Stomach (tissue), 9 donors: Measurements from ENCODE around the gene WDPCP. TPM values are rescaled to one million over a fixed set of nuclear protein-coding genes. Genes with fewer than 3 reads are reported as not detected.

Experiments
- DNase-seq, 2 donors: peaks; one replicate each; pipeline versions ENCODE4 v3.0.0 to v3.0.0-alpha.2; 2013 to 2019
- H3K27ac ChIP-seq, 5 donors: fragments of 200-600 bp in 4 of 5; sonication (generic) in 4 of 5; one replicate each; pipeline ENCODE4 v1.5.1; 2013 to 2019; ENCODE audit warnings: mild to moderate bottlenecking in 1 of 5, moderate library complexity in 1 of 5
- H3K27me3 ChIP-seq, 3 donors: fragments of 200-600 bp; sonication (generic); one replicate each; pipeline ENCODE4 v1.5.1; 2017 to 2019; ENCODE audit warnings: mixed run types in 1 of 3
- H3K36me3 ChIP-seq, 4 donors: fragments of 200-600 bp; sonication (generic); 1 replicate in 3 of 4; 2 replicates in 1 of 4; pipeline ENCODE4 v1.5.1; 2016 to 2019
- H3K4me1 ChIP-seq, 4 donors: fragments of 200-600 bp; sonication (generic); one replicate each; pipeline ENCODE4 v1.5.1; 2016 to 2019
- H3K4me3 ChIP-seq, 4 donors: fragments of 200-600 bp; sonication (generic) in 3 of 4; one replicate each; pipeline ENCODE4 v1.5.1; 2016 to 2019; ENCODE audit warnings: mild to moderate bottlenecking in 1 of 4
- H3K9me3 ChIP-seq, 4 donors: fragments of 200-600 bp; sonication (generic); one replicate each; pipeline ENCODE4 v1.5.1; 2016 to 2019
- EP300 ChIP-seq: sonication (generic); formaldehyde crosslinking; IDR thresholded peaks from one replicate; pipeline ENCODE4 v1.6.1; 2017; ENCODE audit warnings: antibody characterized with exemption
- POLR2A ChIP-seq, 4 donors: fragments of 450-650 bp; IDR thresholded peaks; one replicate each; pipeline ENCODE4 v1.6.1; 2016; ENCODE audit warnings: antibody characterized with exemption in 4 of 4, control low read depth in 2 of 4, mild to moderate bottlenecking in 1 of 4, moderate library complexity in 1 of 4
- POLR2AphosphoS5 ChIP-seq, 3 donors: sonication (generic); formaldehyde crosslinking; IDR thresholded peaks; one replicate each; pipeline ENCODE4 v1.6.1; 2016; ENCODE audit warnings: antibody characterized with exemption in 3 of 3
- WGBS, 5 donors: extraction: QIAGEN DNeasy Blood & Tissue Kit in 3 of 5; methylation state at CpG; one replicate each; pipeline versions ENCODE4 v1.1.5 to v1.1.7; 2013 to 2018; 5-methylcytosine and 5-hydroxymethylcytosine counted together
- intact Hi-C: fragments of 100-400 bp; cut with DNase I; formaldehyde crosslinking; loops from one replicate; pipeline ENCODE4 v1.15.1; 2023; ENCODE audit warnings: low total_unique reads
- polyA plus RNA-seq, 3 donors: library from polyadenylated mRNA; stranded (reverse); fragments of 200-250 nt; gene quantifications; one replicate each; pipeline ENCODE4 v1.2.3, GENCODE V29; 2013
- total RNA-seq, 5 donors: library from RNA; depleted of rRNA; stranded (reverse); fragments of >200 nt; gene quantifications; one replicate each; pipeline versions ENCODE4 v1.1.0 to v1.2.3, GENCODE V29; 2014 to 2016
- TF ChIP-seq, protein P1 (sequence below), 7 experiments: fragments of 450-650 bp in 4 of 7; fragments of 200-600 bp in 3 of 7; sonication (generic) in 3 of 7; IDR thresholded peaks; one replicate each; pipeline ENCODE4 v1.5.1; 2016 to 2019; ENCODE audit warnings: antibody characterized with exemption in 7 of 7, control low read depth in 2 of 7, mild to moderate bottlenecking in 1 of 7
- donor health status: healthy with polysubstance abuse.
- donor health status: Bipolar disorder and iron deficiency.
- donor health status: healthy.

WDPCP gene
- total and polyA plus RNA-seq, 8 donors, result 1.9 to 38.8 (median 7.7) TPM

DNA sequence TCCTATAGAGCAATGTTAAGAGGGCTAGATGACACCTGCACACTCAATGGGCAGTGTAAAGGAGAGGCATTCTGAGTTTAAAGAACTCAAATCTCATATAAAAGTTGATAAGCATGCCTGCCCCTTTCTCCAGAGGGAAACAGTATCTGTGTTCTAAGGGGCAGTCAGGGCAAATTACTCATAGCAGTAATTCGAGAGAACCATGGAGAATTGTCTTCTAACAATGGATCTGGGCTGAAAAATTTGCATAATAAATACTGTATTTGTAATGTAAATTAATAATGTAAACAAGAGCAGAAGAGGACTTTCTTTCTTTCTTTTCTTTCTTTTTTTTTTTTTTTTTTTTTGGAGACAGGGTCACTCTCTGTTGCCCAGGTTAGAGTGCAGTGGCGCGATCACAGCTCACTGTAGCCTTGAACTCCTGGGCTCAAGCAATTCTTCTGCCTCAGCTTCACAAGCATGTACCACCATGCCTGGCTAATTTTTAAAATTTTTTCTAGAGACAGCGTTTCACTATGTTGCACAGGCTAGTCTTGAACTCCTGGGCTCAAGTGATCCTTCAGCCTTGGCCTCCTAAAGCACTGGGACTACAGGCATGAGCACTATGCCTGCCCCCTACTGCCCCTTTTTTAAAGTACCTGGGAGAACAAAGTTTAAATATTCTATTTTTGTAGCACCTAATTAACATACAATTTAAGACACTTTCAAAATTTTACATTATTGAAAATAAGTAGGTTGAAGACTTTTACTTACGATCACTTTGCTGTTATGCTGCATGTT is 467.0 kb downstream of the WDPCP start:
- WGBS, 5 donors, result 92 to 93% (median 92%) methylated on average over 5 of the region's 5 CpGs
- Histone ChIP-seq H3K4me3 (no peak overlapping the region), H3K36me3 (peaks cover 0 to 23% (median 3%) of the 10 kb centered on the region in 4 donors), H3K9me3 (peaks cover 0 to 23% (median 8%) of the 10 kb centered on the region in 4 donors), H3K27ac (no peak overlapping the region), H3K27me3 (no peaks in the 10 kb centered on the region), H3K4me1 (no peaks in the 10 kb centered on the region)
- TF ChIP-seq EP300, result no peak
- no peak for TF ChIP-seq POLR2AphosphoS5 (IDR thresholded peaks at IDR 0.05)
- TF ChIP-seq POLR2A (IDR thresholded peaks at IDR 0.05), result no peak
- TF ChIP-seq, protein P1, sequence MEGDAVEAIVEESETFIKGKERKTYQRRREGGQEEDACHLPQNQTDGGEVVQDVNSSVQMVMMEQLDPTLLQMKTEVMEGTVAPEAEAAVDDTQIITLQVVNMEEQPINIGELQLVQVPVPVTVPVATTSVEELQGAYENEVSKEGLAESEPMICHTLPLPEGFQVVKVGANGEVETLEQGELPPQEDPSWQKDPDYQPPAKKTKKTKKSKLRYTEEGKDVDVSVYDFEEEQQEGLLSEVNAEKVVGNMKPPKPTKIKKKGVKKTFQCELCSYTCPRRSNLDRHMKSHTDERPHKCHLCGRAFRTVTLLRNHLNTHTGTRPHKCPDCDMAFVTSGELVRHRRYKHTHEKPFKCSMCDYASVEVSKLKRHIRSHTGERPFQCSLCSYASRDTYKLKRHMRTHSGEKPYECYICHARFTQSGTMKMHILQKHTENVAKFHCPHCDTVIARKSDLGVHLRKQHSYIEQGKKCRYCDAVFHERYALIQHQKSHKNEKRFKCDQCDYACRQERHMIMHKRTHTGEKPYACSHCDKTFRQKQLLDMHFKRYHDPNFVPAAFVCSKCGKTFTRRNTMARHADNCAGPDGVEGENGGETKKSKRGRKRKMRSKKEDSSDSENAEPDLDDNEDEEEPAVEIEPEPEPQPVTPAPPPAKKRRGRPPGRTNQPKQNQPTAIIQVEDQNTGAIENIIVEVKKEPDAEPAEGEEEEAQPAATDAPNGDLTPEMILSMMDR (IDR thresholded peaks at IDR 0.05), result no peak
- intact Hi-C loops, result no loop called here
- DNase-seq, result no peak

DNA sequence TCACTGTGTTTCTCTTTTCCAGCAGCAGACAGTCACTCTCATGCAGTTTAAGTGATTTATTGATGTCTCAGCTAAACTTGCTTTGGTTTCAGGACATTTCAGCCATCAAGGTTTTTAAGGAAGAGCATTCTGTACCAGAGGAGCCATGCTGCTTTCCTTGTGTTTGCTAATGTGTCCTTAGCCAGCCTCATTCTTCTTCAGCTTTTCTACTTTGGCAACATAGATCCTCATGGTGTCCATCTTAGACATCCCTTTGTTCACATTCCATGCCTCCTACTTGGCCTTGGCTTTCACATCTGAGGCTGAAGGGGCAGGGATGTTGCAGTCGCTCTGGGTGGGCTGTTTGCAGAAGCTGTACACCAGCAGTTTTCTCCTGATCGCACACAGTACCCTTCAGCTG is 469.5 kb downstream of the WDPCP start:
- Histone ChIP-seq H3K4me1 (no peaks in the 10 kb centered on the region), H3K9me3 (peaks cover 0 to 34% (median 15%) of the 10 kb centered on the region in 4 donors), H3K27ac (no peak overlapping the region), H3K4me3 (no peak overlapping the region), H3K36me3 (peaks cover 0 to 23% (median 3%) of the 10 kb centered on the region in 4 donors), H3K27me3 (no peaks in the 10 kb centered on the region)
- DNase-seq, result no peak
- TF ChIP-seq POLR2A (IDR thresholded peaks at IDR 0.05), result no peak
- TF ChIP-seq POLR2AphosphoS5 (IDR thresholded peaks at IDR 0.05), result no peak
- TF ChIP-seq EP300, result no peak
- TF ChIP-seq, protein P1 (IDR thresholded peaks at IDR 0.05), result no peak
- 90 to 100% (median 93%) methylated on average over 2 of the region's 2 CpGs for WGBS, 5 donors
- intact Hi-C loops, result no loop called here

DNA sequence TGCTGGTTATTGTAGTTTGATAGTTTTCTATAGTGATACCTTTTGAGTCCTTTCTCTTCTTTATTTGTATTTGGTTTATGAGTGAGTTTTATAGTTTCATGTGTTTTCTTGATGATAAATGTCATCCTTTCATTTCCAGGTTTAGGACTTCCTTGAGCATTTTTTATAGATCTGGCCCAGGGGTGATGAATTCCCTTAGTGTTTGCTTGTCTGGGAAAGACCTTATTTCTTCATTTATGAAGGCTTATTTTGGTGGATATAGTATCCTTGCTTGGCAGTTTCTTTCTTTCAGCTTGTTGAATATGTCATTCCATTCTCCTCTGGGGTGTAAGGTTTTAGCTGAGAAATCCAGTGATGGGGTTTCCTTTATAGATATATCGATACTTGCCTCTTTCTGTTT is 483.8 kb downstream of the WDPCP start:
- Histone ChIP-seq H3K27ac (no peak overlapping the region), H3K4me3 (no peak overlapping the region), H3K4me1 (no peaks in the 10 kb centered on the region), H3K27me3 (no peaks in the 10 kb centered on the region), H3K9me3 (peaks cover 0 to 57% (median 45%) of the 10 kb centered on the region in 4 donors), H3K36me3 (no peaks in the 10 kb centered on the region)
- TF ChIP-seq EP300, result no peak
- TF ChIP-seq, protein P1 (IDR thresholded peaks at IDR 0.05), result no peak
- WGBS, 5 donors, result 92 to 100% (median 94%) methylated on average over 1 of the region's 1 CpG
- intact Hi-C loops, result no loop called here
- no peak for DNase-seq

DNA sequence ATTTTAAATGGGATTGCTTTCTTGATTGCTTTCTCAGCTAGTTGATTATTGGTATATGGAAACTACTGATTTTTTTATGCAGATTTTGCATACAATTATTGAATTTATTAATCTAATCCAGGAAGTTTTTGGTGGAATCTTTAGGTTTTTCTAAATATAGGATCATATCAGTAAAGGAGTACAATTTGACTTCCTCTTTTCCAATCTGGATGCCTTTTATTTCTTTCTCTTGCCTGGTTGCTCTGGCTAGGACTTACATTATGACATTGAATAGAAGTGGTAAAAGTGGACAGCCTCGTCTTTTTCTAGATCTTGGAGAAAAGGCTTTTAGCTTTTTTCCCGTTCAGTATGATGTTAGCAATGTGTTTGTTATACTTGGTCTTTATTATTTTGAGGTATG is 486.3 kb downstream of the WDPCP start:
- Histone ChIP-seq H3K36me3 (no peaks in the 10 kb centered on the region), H3K9me3 (peaks cover 0 to 57% (median 45%) of the 10 kb centered on the region in 4 donors), H3K4me3 (no peak overlapping the region), H3K27ac (no peak overlapping the region), H3K4me1 (no peaks in the 10 kb centered on the region), H3K27me3 (no peaks in the 10 kb centered on the region)
- DNase-seq, result no peak
- TF ChIP-seq, protein P1 (IDR thresholded peaks at IDR 0.05), result no peak
- TF ChIP-seq POLR2AphosphoS5 (IDR thresholded peaks at IDR 0.05) (no peak), EP300 (no peak)
- WGBS, 5 donors, result 76 to 89% (median 83%) methylated on average over 2 of the region's 2 CpGs
- intact Hi-C loops, result no loop called here
